ENCODE measurements around the gene FOSL2. TPM values are rescaled to one million over a fixed set of nuclear protein-coding genes. Genes with fewer than 3 reads are reported as not detected.

FOSL2 gene
- polyA plus RNA-seq, 1 of the 3 experiments (the other 2 are of a cell fraction), result 41.7 TPM

DNA sequence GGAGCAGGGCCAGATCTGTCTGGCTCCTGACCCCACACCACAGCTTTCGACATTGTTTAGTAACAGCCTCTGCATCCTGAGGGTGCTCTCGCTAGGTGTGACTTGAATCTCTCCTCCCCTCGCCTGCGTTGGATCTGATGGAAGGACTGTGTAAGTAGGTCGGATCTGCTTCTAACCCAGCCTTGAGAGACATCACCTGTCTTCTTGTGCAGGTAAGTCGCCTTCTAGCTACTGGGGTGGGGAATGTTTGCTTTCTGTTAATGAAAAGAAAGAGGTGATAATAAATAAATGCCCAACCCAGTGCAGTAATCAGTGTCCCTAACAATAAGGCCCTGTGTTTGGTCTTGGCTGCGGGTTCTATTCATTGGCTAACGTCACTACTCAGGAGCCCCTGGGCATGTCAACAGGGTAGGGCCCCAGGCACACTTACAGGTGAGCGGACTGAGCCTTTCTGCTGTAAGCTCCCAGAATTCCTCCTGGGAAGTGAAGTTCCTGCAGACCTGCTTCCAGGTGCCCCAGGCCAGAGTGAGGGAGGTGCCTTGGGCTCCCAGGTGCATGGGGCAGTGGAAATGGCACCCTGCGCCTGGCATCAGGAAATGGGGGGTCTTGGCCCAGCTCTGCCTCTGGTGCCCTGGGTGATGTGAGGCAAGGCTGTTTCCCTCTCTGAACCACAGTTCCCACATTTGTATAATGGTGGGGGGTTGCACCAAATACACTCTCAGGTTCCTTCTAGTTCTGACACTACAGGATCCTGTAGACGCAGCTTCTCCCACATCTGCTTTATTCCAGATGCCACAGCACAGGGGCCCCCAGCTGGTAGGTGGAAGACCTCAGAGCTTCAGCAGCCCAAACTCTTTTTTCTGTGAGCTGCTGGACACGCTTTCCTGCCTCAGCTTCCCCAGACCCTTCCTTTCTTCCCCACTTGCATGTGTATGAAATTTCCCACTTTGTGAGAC is 11.2 kb upstream of the FOSL2 start:
- DNase-seq, result no peak
- Histone ChIP-seq H3K9ac (no peak overlapping the region), H3K9me3 (no peaks in the 10 kb centered on the region), H4K20me1 (ENCODE audit: insufficient read depth) (no peaks in the 10 kb centered on the region), H3K79me2 (ENCODE audit: insufficient read depth) (no peaks in the 10 kb centered on the region), H3F3A (replicated peaks; ENCODE audit: insufficient read depth) (no peaks in the 10 kb centered on the region), H3K4me3 (ENCODE audit: low read depth in 2 of 2, low read length in 1 of 2) (no peak overlapping the region), H3K9me2 (no peaks in the 10 kb centered on the region), H3K36me3 (replicated peaks in 1 of 2; ENCODE audit: control insufficient read depth in 1 of 2, insufficient read depth in 2 of 2, low read length in 1 of 2) (no peaks in the 10 kb centered on the region), H2AFZ (ENCODE audit: low read depth) (no peak overlapping the region), H3K4me2 (no peak overlapping the region), H3K27me3 (ENCODE audit: insufficient read depth) (no peaks in the 10 kb centered on the region), H3K4me1 (ENCODE audit: control insufficient read depth in 1 of 2, insufficient read depth in 2 of 2, low read depth in 1 of 2, low read length in 1 of 2) (peaks cover 0 to 6% of the 10 kb centered on the region in 2 experiments; a peak in 1 of 4 replicates), H3K27ac (ENCODE audit: low read depth in 2 of 2, low read length in 1 of 2) (no peak overlapping the region)
- CTCF ChIA-PET, result interaction anchor here (0.7 to 4.0 kb wide), 10 partner anchors 9 to 698 kb away, joined by 3 to 13 read pairs (median 4); no protein-coding TSS in a partner anchor
- TF ChIP-seq MXI1 (IDR thresholded peaks at IDR 0.05; ENCODE audit: low read depth, low read length), result no peak
- no peak for TF ChIP-seq EZH2phosphoT487 (IDR thresholded peaks at IDR 0.05; ENCODE audit: borderline replicate concordance, low read depth)
- TF ChIP-seq SMC3 (IDR thresholded peaks at IDR 0.05; ENCODE audit: low read depth, low read length), result no peak
- TF ChIP-seq NFIC (IDR thresholded peaks at IDR 0.05; ENCODE audit: borderline replicate concordance), result no peak
- no peak for TF ChIP-seq JUND (IDR thresholded peaks at IDR 0.05)
- no peak for TF ChIP-seq GABPA (IDR thresholded peaks at IDR 0.05; ENCODE audit: low read depth)
- no peak for TF ChIP-seq FOSL2 (IDR thresholded peaks at IDR 0.05; ENCODE audit: borderline replicate concordance, low read depth)
- no peak for TF ChIP-seq FOXM1 (IDR thresholded peaks at IDR 0.05; ENCODE audit: low read depth)
- TF ChIP-seq, protein P1, sequence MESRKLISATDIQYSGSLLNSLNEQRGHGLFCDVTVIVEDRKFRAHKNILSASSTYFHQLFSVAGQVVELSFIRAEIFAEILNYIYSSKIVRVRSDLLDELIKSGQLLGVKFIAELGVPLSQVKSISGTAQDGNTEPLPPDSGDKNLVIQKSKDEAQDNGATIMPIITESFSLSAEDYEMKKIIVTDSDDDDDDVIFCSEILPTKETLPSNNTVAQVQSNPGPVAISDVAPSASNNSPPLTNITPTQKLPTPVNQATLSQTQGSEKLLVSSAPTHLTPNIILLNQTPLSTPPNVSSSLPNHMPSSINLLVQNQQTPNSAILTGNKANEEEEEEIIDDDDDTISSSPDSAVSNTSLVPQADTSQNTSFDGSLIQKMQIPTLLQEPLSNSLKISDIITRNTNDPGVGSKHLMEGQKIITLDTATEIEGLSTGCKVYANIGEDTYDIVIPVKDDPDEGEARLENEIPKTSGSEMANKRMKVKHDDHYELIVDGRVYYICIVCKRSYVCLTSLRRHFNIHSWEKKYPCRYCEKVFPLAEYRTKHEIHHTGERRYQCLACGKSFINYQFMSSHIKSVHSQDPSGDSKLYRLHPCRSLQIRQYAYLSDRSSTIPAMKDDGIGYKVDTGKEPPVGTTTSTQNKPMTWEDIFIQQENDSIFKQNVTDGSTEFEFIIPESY (IDR thresholded peaks at IDR 0.05; ENCODE audit: borderline replicate concordance, low read depth), result no peak
- TF ChIP-seq TAF1 (IDR thresholded peaks at IDR 0.05; ENCODE audit: borderline replicate concordance, low read depth, low read length), result no peak
- no peak for TF ChIP-seq GATA2 (CRISPR knock-in tag; IDR thresholded peaks at IDR 0.05)
- TF ChIP-seq SIN3A (IDR thresholded peaks at IDR 0.05; ENCODE audit: borderline replicate concordance, low read depth, low read length), result no peak
- TF ChIP-seq POLR2AphosphoS5 (IDR thresholded peaks at IDR 0.05; ENCODE audit: low read depth, low read length), result no peak
- TF ChIP-seq, protein P2, sequence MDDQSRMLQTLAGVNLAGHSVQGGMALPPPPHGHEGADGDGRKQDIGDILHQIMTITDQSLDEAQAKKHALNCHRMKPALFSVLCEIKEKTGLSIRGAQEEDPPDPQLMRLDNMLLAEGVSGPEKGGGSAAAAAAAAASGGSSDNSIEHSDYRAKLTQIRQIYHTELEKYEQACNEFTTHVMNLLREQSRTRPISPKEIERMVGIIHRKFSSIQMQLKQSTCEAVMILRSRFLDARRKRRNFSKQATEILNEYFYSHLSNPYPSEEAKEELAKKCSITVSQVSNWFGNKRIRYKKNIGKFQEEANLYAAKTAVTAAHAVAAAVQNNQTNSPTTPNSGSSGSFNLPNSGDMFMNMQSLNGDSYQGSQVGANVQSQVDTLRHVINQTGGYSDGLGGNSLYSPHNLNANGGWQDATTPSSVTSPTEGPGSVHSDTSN (IDR thresholded peaks at IDR 0.05), result no peak
- TF ChIP-seq RAD21 (IDR thresholded peaks at IDR 0.05; ENCODE audit: low read length), result no peak; the same call in 1 of the 2 replicates
- TF ChIP-seq, protein P3, sequence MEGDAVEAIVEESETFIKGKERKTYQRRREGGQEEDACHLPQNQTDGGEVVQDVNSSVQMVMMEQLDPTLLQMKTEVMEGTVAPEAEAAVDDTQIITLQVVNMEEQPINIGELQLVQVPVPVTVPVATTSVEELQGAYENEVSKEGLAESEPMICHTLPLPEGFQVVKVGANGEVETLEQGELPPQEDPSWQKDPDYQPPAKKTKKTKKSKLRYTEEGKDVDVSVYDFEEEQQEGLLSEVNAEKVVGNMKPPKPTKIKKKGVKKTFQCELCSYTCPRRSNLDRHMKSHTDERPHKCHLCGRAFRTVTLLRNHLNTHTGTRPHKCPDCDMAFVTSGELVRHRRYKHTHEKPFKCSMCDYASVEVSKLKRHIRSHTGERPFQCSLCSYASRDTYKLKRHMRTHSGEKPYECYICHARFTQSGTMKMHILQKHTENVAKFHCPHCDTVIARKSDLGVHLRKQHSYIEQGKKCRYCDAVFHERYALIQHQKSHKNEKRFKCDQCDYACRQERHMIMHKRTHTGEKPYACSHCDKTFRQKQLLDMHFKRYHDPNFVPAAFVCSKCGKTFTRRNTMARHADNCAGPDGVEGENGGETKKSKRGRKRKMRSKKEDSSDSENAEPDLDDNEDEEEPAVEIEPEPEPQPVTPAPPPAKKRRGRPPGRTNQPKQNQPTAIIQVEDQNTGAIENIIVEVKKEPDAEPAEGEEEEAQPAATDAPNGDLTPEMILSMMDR (IDR thresholded peaks at IDR 0.05), result no peak
- no peak for TF ChIP-seq MEF2A (IDR thresholded peaks at IDR 0.05; ENCODE audit: borderline replicate concordance, low read depth)
- no peak for TF ChIP-seq NRF1 (IDR thresholded peaks at IDR 0.05; ENCODE audit: low read depth, low read length)
- no peak for TF ChIP-seq EP300 (IDR thresholded peaks at IDR 0.05; ENCODE audit: borderline replicate concordance in 1 of 2, low read depth in 1 of 2, low read length in 1 of 2)
- TF ChIP-seq RCOR1 (IDR thresholded peaks at IDR 0.05; ENCODE audit: low read length), result no peak
- WGBS (ENCODE audit: low lambda C conversion rate), result 93% methylated on average over 12 of the region's 12 CpGs
- POLR2A ChIA-PET, result interaction anchor here (1.4 kb wide), 1 partner anchor 26 kb away, joined by 4 read pairs; no protein-coding TSS in a partner anchor
